Stimulated activated naive CD8-positive, alpha-beta T cell treated with anti-CD3 and anti-CD28 coated beads, Interleukin-15, Interleukin-2, amounts not matched to agents 100 ng/mL and 50 ng/mL, for 24 hours (primary cell): ENCODE measurements around the gene UQCC3.
"Not testable (repeated sequence)": the region's sequence is repeated elsewhere in the genome, so short reads cannot be mapped to it uniquely, and the experiment has no call there.

Source experiments
- H3K27ac Mint-ChIP-seq: one replicate; pipeline ENCODE4 v1.8.0; 2021; ENCODE audit warnings: mild to moderate bottlenecking, mixed read lengths
- H3K27me3 Mint-ChIP-seq: one replicate; pipeline ENCODE4 v1.8.0; 2021; ENCODE audit warnings: mixed read lengths
- H3K36me3 Mint-ChIP-seq: one replicate; pipeline ENCODE4 v1.8.0; 2021; ENCODE audit warnings: low read depth, mixed read lengths
- H3K4me1 Mint-ChIP-seq: one replicate; pipeline ENCODE4 v1.8.0; 2021; ENCODE audit warnings: low read depth, mixed read lengths
- H3K4me3 Mint-ChIP-seq: one replicate; pipeline ENCODE4 v1.8.0; 2021; ENCODE audit warnings: mild to moderate bottlenecking, mixed read lengths
- H3K9me3 Mint-ChIP-seq: one replicate; pipeline ENCODE4 v1.8.0; 2021; ENCODE audit warnings: mixed read lengths

Gene UQCC3

GRCh38 chr11:62652161-62653006, 19.1 kb upstream of the UQCC3 start:
- Mint-ChIP-seq H3K9me3 (no peaks in the 10 kb centered on the region), H3K36me3 (peaks cover 4% of the 10 kb centered on the region), H3K4me3 (peak overlapping the region; percentile 87), H3K4me1 (peaks cover 31% of the 10 kb centered on the region), H3K27me3 (no peaks in the 10 kb centered on the region), H3K27ac (peak overlapping the region; percentile 88)

DNA sequence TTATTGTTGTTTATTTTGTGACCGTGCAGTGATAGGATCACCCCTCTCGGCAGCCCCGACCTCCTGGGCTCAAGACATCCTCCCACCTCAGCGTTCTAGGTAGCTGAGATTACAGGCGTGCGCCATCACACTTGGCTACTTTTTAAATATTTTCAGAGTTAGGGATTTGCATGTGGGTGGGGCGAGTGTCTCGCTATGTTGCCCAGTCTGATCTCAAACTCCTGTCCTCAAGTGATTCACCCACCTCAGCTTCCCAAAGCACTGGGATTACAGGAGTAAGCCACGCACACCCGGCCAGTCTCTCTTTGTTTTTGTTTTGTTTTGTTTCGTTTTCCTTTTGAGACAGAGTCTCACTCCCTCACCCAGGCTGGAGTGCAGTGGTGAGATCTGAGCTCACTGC, 17.2 kb upstream of the UQCC3 start:
- Mint-ChIP-seq H3K27ac (peak overlapping the region; percentile 58), H3K27me3 (no peaks in the 10 kb centered on the region), H3K4me3 (peak overlapping the region; percentile 17), H3K36me3 (peaks cover 4% of the 10 kb centered on the region), H3K9me3 (no peaks in the 10 kb centered on the region), H3K4me1 (peaks cover 28% of the 10 kb centered on the region)

- H3K4me1 Mint-ChIP-seq = peaks cover 21% of the 10 kb centered on the region
- H3K27ac Mint-ChIP-seq = no peak overlapping the region
- no peaks in the 10 kb centered on the region for H3K27me3 Mint-ChIP-seq
- no peak overlapping the region for H3K4me3 Mint-ChIP-seq
- no peaks in the 10 kb centered on the region for H3K9me3 Mint-ChIP-seq
- peaks cover 9% of the 10 kb centered on the region for H3K36me3 Mint-ChIP-seq
Measured at GRCh38 chr11:62656796-62657429, 14.6 kb upstream of the UQCC3 start.

DNA sequence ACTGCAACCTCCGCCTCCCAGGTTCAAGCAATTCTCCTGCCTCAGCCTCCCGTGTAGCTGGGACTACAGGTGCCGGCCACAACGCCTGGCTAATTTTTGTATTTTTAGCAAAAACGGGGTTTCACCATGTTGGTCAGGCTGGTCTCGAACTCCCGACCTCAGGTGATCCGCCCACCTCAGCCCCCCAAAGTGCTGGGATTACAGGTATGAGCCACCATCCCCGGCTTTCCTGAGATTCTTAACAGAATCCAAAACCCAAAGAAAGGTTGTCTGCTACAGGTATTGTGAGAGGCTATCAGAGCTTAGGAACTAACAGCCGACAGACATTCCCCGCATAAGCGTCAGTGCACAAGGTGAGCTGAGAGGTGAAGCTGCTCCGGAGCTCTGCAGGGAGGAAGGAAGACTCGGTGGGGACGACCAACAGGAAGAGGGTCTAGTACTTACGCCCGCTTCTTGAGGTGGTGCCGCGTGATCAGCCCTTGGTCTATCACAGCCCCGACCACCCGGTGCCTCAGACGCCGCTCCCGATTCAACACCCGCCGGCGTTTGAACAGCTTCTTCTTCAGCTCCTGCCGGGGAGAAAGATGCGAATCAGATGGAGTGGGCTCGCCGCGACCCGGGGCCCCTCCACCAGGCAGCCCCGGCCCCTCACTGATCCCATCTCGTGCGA, 6.9 kb upstream of the UQCC3 start:
- Mint-ChIP-seq H3K27me3 (no peaks in the 10 kb centered on the region), H3K36me3 (peaks cover 60% of the 10 kb centered on the region), H3K9me3 (no peaks in the 10 kb centered on the region), H3K4me3 (peak overlapping the region; percentile 96), H3K4me1 (peaks cover 44% of the 10 kb centered on the region), H3K27ac (peak overlapping the region; percentile 98)

GRCh38 chr11:62665075-62665598, 6.3 kb upstream of the UQCC3 start, which contains the start of the genes C11orf98 and CSKMT:
C11orf98 (minus strand) TSS chr11:62665210; CDS start chr11:62665169, 41 bp downstream.
CSKMT (plus strand) TSS chr11:62665312; CDS start chr11:62665880, 568 bp downstream.
- H3K4me3 Mint-ChIP-seq = peak within 1 kb of the TSS; percentile 96
- no peaks in the 10 kb centered on the region for H3K27me3 Mint-ChIP-seq
- H3K4me1 Mint-ChIP-seq = peaks cover 50% of the 10 kb centered on the region
- no peaks in the 10 kb centered on the region for H3K9me3 Mint-ChIP-seq
- H3K36me3 Mint-ChIP-seq = peaks cover 64% of the 10 kb centered on the region
- H3K27ac Mint-ChIP-seq = peak within 1 kb of the TSS; percentile 98

DNA sequence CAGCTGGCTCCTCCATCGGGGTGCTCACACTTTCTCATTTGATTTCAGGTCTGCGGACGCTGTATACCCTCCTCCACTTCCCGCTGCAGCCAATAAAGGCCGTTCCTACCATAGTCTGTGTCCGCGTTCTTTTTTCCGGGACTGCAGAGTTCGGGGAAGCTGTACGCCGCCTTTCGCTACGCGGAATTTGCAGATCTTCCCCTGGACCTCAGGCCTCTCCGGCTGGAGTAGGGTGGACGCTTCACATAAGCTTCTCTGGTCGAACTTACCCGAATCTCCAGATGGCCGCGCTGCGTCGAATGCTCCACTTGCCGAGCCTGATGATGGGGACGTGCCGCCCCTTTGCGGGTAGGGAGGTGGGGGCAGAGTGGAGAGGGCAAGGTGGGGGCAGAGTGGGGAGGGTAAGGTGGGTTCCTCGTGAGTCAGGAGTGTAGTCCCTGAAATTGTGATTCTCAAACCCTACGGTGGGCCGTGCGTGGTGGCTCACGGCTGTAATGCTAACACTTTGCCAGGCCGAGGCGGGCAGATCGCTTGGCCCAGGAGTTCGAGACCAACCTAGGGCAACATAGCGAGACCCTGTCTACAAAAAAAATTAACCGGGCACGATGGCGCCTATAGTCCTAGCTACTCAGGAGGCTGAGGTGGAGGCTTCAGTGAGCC, 5.7 kb upstream of the UQCC3 start:
- Mint-ChIP-seq H3K4me3 (peak overlapping the region; percentile 96), H3K9me3 (no peaks in the 10 kb centered on the region), H3K4me1 (peaks cover 55% of the 10 kb centered on the region), H3K36me3 (peaks cover 67% of the 10 kb centered on the region), H3K27ac (peak overlapping the region; percentile 98), H3K27me3 (no peaks in the 10 kb centered on the region)

- peaks cover 70% of the 10 kb centered on the region for H3K36me3 Mint-ChIP-seq
Measured at GRCh38 chr11:62666259-62666926, 5.1 kb upstream of the UQCC3 start.

DNA sequence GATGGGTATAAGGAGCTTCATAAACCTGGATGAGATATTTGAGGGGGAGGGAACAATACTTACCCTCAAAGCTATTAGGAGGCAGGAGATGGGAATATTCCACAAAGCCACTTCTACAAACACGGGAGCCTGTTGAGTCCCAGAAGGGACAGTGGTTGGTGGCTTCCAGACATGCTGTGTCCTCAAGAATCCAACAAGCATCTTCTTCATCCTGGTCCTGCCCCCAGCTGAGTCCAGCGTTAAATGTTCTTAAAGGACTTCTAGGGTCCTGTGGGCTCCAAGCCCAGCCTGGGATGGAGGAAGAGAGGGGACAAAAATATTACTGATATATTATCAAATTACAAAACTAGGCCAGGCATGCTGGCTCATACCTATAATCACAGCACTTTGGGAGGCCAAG, 4.0 kb upstream of the UQCC3 start:
- H3K4me3 Mint-ChIP-seq = peak overlapping the region; percentile 96
- no peaks in the 10 kb centered on the region for H3K27me3 Mint-ChIP-seq
- peak overlapping the region; percentile 98 for H3K27ac Mint-ChIP-seq
- no peaks in the 10 kb centered on the region for H3K9me3 Mint-ChIP-seq
- peaks cover 75% of the 10 kb centered on the region for H3K36me3 Mint-ChIP-seq
- peaks cover 62% of the 10 kb centered on the region for H3K4me1 Mint-ChIP-seq

More at GRCh38 chr11:62666259-62666926, 5.1 kb upstream of the UQCC3 start:
- Mint-ChIP-seq H3K9me3 (no peaks in the 10 kb centered on the region), H3K4me1 (peaks cover 58% of the 10 kb centered on the region), H3K27me3 (no peaks in the 10 kb centered on the region), H3K4me3 (peak overlapping the region; percentile 96), H3K27ac (peak overlapping the region; percentile 98)

DNA sequence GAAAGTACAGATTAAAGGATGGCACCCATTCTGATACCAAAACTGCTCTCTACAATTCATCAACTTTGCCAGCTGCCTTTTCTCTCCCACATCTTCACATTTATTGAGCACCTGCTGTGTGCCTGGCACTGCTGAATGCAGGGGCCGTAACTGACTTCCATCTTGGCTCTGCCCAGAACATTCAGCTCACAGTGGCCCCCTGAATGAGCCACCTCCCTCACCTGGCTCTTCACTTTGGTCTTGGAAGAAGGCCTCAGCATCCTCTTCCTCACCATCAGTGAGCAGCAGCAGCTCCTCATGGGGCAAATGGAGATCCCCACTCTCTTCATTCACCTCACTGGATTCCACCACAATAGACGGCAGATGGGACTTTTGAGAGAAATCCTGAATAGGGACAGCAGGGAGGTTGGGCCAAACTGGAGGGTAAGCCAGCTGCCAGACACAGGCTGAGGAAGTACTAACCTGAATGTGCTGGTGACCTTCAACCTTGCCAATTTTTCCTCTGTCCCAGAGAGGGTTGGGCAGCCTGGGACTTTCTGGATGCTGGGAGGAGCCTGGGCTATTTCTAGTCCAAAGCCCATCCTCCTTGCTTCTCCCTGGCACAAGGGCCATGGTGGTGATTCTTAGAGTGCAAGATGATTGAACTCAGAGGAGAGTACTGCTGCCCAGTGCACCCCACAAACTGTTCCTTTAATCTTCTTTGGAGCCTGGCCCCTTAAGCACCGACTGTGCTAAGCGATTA, 1.9 kb upstream of the UQCC3 start:
- H3K36me3 Mint-ChIP-seq = peaks cover 63% of the 10 kb centered on the region
- H3K27me3 Mint-ChIP-seq = no peaks in the 10 kb centered on the region
- no peaks in the 10 kb centered on the region for H3K9me3 Mint-ChIP-seq
- peak overlapping the region; percentile 96 for H3K4me3 Mint-ChIP-seq
- H3K4me1 Mint-ChIP-seq = peaks cover 67% of the 10 kb centered on the region
- peak overlapping the region; percentile 71 for H3K27ac Mint-ChIP-seq

- Mint-ChIP-seq H3K4me3 (peak overlapping the region; percentile 96), H3K9me3 (no peaks in the 10 kb centered on the region), H3K4me1 (peaks cover 68% of the 10 kb centered on the region), H3K36me3 (peaks cover 57% of the 10 kb centered on the region), H3K27me3 (no peaks in the 10 kb centered on the region), H3K27ac (peak overlapping the region; percentile 99)
Measured at GRCh38 chr11:62671236-62671607, 251 bp upstream of the UQCC3 start.

DNA sequence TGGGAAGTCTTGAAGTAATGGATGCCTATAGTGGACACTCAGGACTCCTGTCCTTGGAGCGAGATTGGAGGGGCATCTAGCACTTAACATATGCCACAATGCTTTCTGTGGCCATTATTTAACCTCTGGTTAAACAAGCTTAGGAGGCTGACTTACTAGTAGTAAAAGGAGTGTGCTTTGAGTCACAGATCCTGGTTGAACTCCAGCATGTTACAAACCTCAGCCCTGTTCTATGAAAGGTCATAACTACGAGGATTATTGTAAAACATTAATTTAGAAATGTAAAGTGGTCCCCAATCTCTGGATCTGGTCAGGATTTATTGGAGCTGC, 1.7 kb downstream of the UQCC3 start:
- peak overlapping the region; percentile 99 for H3K27ac Mint-ChIP-seq
- H3K4me1 Mint-ChIP-seq = peaks cover 65% of the 10 kb centered on the region
- peaks cover 61% of the 10 kb centered on the region for H3K36me3 Mint-ChIP-seq

DNA sequence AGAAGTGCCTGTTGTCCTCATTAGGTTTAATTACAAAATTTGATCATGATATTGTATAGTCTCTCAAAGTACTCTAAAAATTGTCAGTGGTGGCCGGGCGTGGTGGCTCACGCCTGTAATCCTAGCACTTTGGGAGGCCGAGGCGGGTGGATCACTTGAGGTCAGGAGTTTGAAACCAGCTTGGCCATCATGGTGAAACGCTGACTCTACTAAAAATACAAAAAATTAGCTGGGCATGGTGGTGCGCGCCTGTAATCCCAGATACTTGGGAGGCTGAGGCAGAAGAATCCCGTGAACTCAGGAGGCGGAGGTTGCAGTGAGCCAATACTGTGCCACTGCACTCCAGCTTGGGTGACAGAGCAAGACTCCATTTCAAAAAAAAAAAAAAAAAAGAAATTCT, 3.9 kb downstream of the UQCC3 start:
- H3K4me3 Mint-ChIP-seq, H3K9me3 Mint-ChIP-seq, H3K27ac Mint-ChIP-seq, H3K27me3 Mint-ChIP-seq: not testable (repeated sequence)
- H3K36me3 Mint-ChIP-seq = peaks cover 43% of the 10 kb centered on the region
- H3K4me1 Mint-ChIP-seq = peaks cover 52% of the 10 kb centered on the region

More for the DNA sequence above, 1.7 kb downstream of the UQCC3 start:
- Mint-ChIP-seq H3K27me3 (no peaks in the 10 kb centered on the region), H3K4me3 (peak overlapping the region; percentile 96), H3K9me3 (no peaks in the 10 kb centered on the region)

- Mint-ChIP-seq H3K27me3 (no peaks in the 10 kb centered on the region), H3K4me3 (peak overlapping the region; percentile 88), H3K4me1 (peaks cover 51% of the 10 kb centered on the region), H3K27ac (peak overlapping the region; percentile 67), H3K36me3 (peaks cover 31% of the 10 kb centered on the region), H3K9me3 (no peaks in the 10 kb centered on the region)
Measured at GRCh38 chr11:62676698-62677097, 5.2 kb downstream of the UQCC3 start.
